Stimulated activated CD4-positive, alpha-beta T cell treated with anti-CD3 and anti-CD28 coated beads, Interleukin-1b, Interleukin-23, amount 100 ng/mL, for 48 hours (primary cell): ENCODE results near the gene EMILIN1.

ENCODE experiments used
- DNase-seq: peaks from one replicate; pipeline ENCODE4 v3.0.0-alpha.2; 2020

EMILIN1 gene

DNA sequence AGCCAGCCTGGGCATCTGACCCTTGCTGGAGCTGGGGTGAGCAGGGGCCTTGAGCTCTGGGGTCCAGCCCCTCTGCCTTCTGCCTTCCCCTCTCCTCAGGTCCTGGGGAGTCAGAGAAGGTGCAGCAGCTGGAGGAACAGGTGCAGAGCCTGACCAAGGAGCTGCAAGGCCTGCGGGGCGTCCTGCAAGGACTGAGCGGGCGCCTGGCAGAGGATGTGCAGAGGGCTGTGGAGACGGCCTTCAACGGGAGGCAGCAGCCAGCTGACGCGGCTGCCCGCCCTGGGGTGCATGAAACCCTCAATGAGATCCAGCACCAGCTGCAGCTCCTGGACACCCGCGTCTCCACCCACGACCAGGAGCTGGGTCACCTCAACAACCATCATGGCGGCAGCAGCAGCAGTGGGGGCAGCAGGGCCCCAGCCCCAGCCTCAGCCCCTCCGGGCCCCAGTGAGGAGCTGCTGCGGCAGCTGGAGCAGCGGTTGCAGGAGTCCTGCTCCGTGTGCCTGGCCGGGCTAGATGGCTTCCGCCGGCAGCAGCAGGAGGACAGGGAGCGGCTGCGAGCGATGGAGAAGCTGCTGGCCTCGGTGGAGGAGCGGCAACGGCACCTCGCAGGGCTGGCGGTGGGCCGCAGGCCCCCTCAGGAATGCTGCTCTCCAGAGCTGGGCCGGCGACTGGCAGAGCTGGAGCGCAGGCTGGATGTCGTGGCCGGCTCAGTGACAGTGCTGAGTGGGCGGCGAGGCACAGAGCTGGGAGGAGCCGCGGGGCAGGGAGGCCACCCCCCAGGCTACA, 3.8 kb downstream of the EMILIN1 start:
- no peak for DNase-seq

DNA sequence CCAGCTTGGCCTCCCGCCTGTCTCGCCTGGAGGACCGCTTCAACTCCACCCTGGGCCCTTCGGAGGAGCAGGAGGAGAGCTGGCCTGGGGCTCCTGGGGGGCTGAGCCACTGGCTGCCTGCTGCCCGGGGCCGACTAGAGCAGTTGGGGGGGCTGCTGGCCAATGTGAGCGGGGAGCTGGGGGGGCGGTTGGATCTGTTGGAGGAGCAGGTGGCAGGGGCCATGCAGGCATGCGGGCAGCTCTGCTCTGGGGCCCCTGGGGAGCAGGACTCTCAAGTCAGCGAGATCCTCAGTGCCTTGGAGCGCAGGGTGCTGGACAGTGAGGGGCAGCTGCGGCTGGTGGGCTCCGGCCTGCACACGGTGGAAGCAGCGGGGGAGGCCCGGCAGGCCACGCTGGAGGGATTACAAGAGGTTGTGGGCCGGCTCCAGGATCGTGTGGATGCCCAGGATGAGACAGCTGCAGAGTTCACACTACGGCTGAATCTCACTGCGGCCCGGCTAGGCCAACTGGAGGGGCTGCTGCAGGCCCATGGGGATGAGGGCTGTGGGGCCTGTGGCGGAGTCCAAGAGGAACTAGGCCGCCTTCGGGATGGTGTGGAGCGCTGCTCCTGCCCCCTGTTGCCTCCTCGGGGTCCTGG, 4.5 kb downstream of the EMILIN1 start:
- DNase-seq: no peak

DNA sequence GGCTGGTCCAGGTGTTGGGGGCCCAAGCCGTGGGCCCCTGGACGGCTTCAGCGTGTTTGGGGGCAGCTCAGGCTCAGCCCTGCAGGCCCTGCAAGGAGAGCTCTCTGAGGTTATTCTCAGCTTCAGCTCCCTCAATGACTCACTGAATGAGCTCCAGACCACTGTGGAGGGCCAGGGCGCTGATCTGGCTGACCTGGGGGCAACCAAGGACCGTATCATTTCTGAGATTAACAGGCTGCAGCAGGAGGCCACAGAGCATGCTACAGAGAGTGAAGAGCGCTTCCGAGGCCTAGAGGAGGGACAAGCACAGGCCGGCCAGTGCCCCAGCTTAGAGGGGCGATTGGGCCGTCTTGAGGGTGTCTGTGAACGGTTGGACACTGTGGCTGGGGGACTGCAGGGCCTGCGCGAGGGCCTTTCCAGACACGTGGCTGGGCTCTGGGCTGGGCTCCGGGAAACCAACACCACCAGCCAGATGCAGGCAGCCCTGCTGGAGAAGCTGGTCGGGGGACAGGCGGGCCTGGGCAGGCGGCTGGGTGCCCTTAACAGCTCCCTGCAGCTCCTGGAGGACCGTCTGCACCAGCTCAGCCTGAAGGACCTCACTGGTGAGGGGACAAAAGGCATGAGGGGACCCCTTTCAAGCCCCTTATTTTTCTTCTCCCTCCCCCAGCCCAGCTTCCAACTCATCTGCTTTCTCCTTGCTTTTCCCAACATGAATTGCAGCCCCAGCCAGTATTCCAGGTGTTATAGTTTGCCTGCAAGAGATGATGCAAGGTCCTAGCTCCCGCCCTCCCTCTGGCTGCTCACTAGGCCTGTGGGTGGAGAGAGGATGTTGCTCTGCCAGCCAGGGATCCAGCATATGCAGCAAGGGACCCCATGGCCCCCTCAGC, 5.2 kb downstream of the EMILIN1 start:
- no peak for DNase-seq

DNA sequence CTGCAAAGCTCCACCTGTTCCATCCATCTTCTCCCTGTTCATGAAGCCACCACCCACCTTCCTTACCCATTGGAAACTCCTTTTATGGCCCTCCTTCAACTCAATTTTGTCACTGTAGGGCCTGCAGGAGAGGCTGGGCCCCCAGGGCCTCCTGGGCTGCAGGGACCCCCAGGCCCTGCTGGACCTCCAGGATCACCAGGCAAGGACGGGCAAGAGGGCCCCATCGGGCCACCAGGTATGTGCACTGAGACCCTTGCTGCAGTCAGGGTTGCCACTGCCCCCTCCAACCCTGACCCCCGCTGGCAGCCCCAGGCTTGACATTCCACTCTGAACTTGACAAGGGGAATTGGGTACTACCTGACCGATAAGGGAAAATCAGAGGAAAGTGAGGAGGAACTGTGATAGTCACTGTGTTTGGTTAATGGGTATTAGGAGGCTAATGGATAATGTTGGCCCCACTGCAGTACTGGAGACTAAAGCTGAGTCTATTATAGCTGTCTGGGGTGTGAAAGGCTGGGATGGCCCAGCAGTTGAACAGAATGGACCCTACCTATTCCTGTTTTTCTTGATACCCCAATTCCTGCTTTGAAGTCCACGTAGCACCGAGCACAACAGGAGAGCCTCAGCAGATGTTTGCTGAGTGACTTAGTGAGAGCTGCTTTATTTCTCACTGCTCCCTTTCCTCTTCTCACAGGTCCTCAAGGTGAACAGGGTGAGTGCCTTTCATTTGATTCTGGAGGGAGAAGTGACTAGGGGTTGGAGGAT, 6.1 kb downstream of the EMILIN1 start:
- no peak for DNase-seq

DNA sequence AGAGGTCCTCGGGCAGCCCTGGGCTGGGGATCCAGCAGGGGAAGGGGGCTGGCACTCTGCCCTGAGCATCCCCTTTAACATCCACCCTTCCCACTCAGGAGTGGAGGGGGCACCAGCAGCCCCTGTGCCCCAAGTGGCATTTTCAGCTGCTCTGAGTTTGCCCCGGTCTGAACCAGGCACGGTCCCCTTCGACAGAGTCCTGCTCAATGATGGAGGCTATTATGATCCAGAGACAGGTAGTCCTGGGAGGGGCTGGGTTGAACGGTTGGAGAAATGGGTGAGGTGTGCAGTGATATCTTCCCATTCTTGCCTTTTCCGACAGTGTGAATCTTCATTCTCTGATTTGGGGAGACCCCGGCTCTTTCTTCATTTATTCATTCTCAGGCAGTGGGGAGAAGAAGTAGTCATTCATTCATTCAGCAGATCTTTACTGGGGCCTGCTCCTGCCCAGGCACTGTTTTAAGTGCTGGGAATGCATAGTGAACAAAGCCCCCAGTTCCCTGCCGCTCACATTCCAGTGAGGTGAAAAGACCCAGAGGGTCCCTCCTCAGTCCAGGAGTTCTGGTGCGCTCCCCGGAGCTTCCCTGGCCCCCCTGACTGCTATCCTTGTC, 6.8 kb downstream of the EMILIN1 start:
- no peak for DNase-seq

DNA sequence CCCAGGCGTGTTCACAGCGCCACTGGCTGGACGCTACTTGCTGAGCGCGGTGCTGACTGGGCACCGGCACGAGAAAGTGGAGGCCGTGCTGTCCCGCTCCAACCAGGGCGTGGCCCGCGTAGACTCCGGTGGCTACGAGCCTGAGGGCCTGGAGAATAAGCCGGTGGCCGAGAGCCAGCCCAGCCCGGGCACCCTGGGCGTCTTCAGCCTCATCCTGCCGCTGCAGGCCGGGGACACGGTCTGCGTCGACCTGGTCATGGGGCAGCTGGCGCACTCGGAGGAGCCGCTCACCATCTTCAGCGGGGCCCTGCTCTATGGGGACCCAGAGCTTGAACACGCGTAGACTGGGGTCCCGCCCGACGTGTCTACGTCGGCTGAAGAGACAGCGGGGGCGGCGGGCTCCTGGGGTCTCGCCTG, 7.3 kb downstream of the EMILIN1 start:
- DNase-seq: no peak

DNA sequence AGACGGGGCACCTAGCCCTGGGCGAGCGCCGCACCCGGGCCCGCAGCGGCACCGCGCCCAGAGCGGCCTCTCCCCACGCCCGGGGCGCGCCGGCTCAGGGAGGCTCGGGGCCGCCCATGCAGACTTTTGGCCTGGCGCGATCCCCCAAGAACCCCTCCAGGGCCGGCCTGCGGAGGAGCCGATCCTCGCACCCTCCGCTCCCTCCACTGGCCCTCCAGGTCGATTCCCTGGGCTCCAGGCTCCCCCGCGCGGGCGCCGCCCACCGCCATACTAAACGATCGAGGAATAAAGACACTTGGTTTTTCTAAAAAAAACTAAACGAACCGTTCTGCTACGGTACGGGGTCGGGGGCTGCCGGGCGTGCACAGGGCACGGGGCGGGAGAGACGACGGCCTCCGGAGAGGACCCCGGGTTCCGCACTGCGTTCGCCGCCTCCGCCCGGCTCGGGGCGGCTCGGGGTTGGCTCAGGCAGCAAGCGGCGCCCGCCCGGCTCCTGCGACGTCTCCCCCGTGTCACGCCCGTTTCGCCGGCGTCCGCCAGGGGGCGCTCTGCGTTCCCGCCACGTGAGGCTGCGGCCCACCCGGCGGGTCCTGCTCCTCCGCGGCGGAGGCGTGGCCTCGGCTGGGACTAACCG, 7.8 kb downstream of the EMILIN1 start:
- DNase-seq: peak; percentile 97

DNA sequence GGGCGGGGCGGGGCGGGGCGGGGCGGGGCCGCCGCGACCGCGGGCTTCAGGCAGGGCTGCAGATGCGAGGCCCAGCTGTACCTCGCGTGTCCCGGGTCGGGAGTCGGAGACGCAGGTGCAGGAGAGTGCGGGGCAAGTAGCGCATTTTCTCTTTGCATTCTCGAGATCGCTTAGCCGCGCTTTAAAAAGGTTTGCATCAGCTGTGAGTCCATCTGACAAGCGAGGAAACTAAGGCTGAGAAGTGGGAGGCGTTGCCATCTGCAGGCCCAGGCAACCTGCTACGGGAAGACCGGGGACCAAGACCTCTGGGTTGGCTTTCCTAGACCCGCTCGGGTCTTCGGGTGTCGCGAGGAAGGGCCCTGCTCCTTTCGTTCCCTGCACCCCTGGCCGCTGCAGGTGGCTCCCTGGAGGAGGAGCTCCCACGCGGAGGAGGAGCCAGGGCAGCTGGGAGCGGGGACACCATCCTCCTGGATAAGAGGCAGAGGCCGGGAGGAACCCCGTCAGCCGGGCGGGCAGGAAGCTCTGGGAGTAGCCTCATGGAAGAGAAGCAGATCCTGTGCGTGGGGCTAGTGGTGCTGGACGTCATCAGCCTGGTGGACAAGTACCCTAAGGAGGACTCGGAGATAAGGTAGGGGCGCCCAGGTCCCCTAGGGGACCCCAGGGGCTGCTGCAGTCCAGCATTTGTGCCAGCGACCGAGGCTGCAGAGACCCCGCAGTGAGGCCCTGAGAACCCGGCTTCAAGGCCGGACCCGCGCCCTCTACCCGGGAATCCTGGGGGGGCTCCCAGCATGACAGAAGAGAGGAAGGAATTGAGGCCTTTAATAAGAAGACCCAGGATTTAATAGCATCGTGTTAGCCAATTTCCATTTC, 8.5 kb downstream of the EMILIN1 start, which contains the start of gene KHK:
KHK (plus strand) TSS at position 49 of the 870 bp plus-strand sequence; CDS start at position 537, 488 bp downstream.
- DNase-seq: peak; percentile 32

DNA sequence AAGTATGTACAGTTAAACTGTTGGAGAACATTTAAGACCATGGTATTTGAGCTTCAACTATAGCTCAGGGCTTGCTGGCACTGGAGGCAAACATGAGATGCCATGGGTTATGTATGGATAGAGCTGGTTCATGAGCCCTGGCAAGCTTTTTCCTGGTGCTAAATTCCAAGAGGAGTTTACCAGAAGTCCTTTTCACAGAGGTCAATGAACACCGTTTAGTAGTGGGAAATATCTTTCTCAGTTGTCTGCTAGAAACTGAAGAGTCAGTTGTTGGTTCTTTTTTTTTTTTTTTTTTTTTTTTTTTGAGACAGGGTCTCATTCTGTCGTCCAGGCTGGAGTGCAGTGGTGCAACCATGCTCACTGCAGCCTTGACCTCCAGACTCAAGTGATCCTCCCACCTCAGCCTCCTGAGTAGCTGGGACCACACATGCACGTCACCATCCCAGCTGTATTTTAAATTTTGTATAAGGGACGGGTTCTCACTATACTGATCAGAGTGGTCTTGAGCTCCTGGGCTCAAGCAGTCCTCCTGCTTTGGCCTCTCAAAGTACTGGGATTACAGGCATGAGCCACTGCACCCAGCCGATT, 9.5 kb downstream of the EMILIN1 start:
- DNase-seq: no peak

DNA sequence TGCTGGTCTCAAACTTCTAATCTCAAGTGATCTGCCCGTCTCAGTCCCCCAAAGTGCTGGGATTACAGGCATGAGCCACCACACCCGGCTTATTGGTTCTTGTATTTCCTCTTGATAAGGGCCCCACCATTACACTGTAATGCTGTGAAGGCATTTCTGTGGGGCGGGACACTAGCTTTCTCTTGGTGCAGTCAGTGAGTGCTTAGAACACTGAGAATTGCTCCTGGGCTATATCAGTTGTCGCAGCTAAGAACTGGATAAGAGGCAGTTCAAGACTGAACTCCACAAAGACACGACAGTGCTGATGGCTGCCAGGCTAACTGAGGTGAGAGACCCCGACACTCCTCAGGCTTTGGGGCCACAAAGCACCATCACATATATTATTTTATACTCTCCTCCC, 10.2 kb downstream of the EMILIN1 start:
- no peak for DNase-seq

DNA sequence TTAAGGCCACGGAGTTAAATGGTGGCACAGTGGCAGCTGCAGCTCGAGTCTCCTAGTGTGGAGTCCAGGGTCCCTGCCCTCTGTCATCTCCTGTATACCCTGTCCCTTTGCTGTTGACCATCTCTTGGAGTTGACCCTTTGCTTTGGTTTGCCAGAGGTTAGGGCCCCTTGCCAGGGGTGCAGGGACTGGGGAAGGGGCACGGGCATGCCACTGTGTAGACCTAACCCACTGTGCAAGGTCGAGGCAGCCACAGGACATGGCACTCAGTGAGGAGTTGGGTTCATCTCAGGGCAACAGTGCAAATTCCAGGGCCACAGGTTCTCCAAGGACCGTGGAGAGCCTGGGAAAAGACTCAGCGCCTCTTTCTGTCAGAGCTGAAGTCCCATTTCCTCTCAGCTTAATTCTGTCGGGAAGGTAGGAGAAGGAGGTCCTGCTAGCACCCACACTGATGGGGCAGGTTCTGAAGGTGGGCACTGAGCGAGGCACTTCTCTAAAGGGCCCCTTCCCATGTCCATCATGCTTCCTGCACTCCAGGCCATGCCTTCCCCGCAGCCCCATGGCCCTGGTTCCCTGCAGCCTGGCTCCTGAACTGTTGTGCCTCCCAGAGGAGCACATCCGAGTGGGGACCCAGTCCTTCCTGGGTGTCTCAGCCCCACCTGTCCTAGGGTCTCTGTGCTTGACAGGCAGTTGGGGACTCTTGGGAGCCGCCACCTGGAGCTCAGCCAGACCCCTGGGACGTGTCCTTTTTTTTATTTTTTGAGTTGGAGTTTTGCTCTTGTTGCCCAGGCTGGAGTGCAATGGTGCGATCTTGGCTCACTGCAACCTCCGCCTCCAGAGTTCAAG, 10.9 kb downstream of the EMILIN1 start:
- DNase-seq: no peak

DNA sequence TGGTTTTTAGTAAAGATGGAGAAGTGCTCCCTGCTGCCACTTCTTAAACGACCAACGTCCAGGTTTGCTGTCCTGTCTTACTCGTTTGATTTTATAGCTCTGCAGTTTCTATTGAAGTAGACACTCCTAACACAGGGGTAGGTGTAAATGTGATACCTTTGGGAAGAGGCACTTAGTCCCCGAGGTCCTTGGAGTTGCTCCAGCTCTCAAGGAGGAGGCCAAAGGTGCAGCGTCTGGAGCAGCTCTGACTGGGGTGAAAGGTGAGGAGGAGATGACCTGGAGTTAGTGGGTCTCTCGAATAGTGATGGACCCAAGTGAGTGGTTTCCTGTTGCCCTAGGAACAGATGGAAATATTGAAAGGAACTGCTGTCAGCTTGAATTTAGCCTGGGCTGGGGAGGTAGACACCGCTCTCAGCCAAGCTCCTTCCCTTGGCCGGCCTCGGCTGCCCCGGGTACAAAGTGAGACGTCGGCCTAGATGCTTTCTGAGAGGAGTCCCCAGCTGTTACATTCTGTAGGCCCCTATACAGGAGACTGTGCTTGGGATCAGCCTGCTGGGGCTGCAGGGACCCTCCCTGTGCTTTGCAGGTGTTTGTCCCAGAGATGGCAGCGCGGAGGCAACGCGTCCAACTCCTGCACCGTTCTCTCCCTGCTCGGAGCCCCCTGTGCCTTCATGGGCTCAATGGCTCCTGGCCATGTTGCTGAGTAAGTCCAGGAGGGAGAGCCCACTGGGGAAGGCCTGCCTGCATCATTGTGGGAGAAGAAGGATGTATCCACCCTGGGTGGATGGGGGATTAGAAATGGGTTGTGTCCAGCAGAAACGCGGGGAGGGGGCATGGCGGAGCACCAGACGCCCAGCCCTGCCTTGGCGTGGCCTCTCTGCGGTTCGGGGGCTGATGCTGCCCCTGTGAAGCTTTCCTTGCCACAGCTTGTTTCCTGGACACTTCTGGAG, 13.6 kb downstream of the EMILIN1 start:
- DNase-seq: no peak

DNA sequence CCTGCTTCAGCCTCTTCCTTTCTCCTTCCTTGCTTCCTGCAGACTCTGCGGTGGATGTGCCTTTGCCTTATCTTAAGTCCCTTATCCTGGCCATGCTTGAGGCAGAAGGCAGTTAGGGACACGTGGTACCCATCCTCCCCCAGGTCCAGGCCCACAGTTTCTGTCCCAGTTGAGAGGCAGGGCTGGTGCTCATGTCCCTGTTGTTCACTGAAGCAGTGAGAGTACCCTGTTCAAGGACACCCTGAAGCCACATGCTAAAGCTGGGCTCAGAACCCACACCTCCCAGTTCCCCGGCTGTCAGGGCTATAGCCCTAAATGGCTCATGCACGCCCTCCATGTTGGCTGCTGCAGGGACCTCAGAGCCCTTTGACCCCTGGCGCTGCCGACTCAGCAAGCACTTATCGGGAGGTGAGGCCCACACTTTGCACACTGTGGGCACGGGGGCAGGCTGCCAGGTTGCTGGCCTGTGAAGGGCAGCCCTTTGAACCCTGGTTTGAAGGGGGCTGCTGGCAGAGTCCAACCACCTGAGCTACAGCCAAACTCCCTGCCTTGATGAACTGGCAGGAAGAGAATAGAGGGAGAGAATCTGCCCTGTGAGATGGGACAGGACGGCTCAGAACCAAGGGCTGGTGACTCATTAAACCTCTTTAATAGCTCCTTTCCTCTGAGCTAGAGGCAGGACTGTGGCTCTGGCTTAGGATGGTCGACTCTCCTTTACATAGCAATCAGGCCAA, 14.4 kb downstream of the EMILIN1 start:
- DNase-seq: no peak

DNA sequence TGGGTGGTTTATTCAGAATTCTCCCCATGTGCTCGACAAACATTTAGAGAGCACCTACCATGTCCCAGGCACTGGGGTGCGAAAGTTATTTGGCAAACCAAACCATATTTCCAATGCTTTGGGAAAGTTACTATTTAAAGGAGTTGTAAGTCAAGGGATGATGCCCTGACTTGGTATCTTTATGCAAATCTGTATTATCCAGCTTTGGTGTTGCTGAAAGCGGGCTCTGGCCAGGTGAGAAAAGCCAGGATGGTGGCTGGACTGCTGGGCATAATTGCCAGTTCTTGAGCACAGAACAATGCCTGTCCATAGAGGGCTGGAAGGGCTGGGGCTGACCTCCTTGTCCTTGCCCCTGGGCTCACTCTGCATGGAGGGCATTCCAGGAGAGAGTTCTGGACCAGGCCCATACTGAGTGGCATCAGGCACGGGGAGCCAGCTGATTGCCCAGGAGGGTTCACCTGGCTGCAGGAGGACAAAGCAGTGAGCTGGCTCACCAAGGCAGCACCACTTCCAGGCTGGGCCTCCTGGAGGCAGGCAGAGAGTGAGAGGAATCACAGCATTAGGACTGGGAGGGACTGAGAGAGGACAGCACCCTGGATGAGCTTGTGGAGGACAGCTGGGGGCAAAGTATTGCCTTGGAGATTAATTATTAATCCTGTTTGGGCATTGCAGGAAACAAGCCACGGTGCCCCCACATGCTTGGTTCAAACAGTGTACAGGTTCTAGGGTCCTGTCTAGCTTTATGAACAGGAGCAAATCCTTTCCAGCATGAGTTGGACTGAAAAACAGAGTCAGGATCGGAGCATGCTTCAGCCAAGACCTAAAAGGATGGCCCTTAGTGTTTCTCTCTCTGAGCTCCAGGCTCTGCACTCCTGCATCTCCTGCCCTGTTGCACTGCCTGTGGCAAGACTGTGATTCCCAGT, 15.3 kb downstream of the EMILIN1 start:
- no peak for DNase-seq

DNA sequence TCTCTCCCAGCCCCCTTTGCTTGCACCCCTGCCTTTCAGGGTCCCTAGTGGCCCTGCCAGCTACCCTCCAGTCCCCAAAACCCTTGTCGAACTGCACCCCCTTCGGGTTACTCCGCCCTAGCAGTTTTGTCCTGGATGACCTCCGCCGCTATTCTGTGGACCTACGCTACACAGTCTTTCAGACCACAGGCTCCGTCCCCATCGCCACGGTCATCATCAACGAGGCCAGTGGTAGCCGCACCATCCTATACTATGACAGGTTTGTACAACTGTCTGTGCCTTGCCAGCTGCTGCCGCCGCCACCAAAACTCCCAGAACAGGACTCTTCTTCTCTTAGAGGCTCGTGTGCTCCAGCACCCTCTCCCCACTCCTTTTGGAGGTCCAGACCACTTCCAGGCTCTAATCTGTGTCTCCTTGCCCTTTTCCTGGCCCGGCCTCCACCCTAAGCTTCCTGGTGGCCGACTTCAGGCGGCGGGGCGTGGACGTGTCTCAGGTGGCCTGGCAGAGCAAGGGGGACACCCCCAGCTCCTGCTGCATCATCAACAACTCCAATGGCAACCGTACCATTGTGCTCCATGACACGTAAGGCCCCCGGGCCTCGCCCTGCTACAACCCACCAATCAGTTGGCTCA, 16.1 kb downstream of the EMILIN1 start:
- DNase-seq: no peak

DNA sequence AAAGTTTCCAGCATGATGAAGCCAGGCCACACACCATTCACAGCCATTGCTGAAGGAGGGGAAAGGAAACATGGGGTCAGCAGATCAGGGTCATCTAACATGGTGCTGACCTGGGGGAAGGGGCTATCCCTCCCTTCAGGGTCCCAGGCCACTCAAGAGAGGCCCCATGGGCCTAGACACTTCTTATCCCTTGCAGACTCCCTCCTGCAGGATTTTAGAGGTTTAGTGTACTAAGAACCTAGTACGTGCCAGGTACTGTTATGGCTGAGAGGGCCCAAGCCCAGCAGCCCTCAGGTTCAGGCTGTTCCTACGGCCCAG, 17.0 kb downstream of the EMILIN1 start:
- no peak for DNase-seq
